Osteocyte (in vitro differentiated cells): ENCODE measurements around the gene CACNA1A. TPM values are rescaled to one million over a fixed set of nuclear protein-coding genes. Genes with fewer than 3 reads are reported as not detected.
"Not testable (repeated sequence)": the region's sequence is repeated elsewhere in the genome, so short reads cannot be mapped to it uniquely, and the experiment has no call there.

ENCODE experiments used
- DNase-seq: peaks from one replicate; pipeline ENCODE4 v3.0.0; 2021; ENCODE audit warnings: mixed read lengths; ENCODE audit not compliant: unreplicated experiment; ENCODE audit errors: extremely low spot score
- H3K27ac Mint-ChIP-seq: one replicate; pipeline ENCODE4 v1.8.0; 2021; ENCODE audit warnings: mild to moderate bottlenecking, mixed read lengths; ENCODE audit not compliant: unreplicated experiment
- H3K27me3 Mint-ChIP-seq: one replicate; pipeline ENCODE4 v1.8.0; 2021; ENCODE audit warnings: mixed read lengths; ENCODE audit not compliant: unreplicated experiment
- H3K36me3 Mint-ChIP-seq: one replicate; pipeline ENCODE4 v1.8.0; 2021; ENCODE audit warnings: mixed read lengths; ENCODE audit not compliant: unreplicated experiment
- H3K4me1 Mint-ChIP-seq: one replicate; pipeline ENCODE4 v1.8.0; 2021; ENCODE audit warnings: mixed read lengths; ENCODE audit not compliant: unreplicated experiment
- H3K4me3 Mint-ChIP-seq: one replicate; pipeline ENCODE4 v1.8.0; 2021; ENCODE audit warnings: mild to moderate bottlenecking, moderate library complexity, mixed read lengths; ENCODE audit not compliant: unreplicated experiment
- H3K9me3 Mint-ChIP-seq: one replicate; pipeline ENCODE4 v1.8.0; 2021; ENCODE audit warnings: mixed read lengths; ENCODE audit not compliant: unreplicated experiment
- total RNA-seq: library from RNA; stranded (reverse); gene quantifications from 2 replicates; pipeline ENCODE4 v1.2.1, GENCODE V29; 2021
- TF ChIP-seq, protein P1 (sequence below): fragments of 200-600 bp; sonication (generic); IDR thresholded peaks from 2 replicates; pipeline ENCODE4 v1.5.0; 2021; ENCODE audit warnings: antibody characterized with exemption, mild to moderate bottlenecking, moderate library complexity

Gene CACNA1A
- total RNA-seq, 1 donor from 2014 or later = 2.3 TPM

DNA sequence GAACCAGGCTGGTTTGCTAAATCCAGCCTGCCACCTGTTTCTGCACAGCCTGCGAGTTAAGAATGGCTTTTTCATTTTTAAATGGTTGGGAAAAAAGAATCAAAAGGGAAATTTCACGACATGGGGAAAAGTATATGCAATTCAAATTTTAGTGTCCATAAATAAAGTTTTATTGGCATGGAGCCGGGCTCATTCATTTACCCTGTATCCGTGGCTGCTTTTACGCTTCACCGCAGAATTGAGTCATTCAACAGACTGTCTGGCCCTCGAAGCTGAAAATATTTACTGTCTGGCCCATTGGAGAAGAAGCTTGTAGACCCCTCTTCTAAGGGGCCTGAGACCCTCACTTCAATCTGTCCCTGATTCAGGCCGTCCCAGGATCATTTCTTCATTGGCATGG, 329.9 kb downstream of the CACNA1A start:
- H3K9me3 Mint-ChIP-seq = no peaks in the 10 kb centered on the region
- peaks cover 17% of the 10 kb centered on the region for H3K4me1 Mint-ChIP-seq
- no peaks in the 10 kb centered on the region for H3K36me3 Mint-ChIP-seq
- no peak overlapping the region for H3K27ac Mint-ChIP-seq
- H3K4me3 Mint-ChIP-seq = no peak overlapping the region
- no peak for DNase-seq
- H3K27me3 Mint-ChIP-seq = no peaks in the 10 kb centered on the region
- TF ChIP-seq, protein P1, sequence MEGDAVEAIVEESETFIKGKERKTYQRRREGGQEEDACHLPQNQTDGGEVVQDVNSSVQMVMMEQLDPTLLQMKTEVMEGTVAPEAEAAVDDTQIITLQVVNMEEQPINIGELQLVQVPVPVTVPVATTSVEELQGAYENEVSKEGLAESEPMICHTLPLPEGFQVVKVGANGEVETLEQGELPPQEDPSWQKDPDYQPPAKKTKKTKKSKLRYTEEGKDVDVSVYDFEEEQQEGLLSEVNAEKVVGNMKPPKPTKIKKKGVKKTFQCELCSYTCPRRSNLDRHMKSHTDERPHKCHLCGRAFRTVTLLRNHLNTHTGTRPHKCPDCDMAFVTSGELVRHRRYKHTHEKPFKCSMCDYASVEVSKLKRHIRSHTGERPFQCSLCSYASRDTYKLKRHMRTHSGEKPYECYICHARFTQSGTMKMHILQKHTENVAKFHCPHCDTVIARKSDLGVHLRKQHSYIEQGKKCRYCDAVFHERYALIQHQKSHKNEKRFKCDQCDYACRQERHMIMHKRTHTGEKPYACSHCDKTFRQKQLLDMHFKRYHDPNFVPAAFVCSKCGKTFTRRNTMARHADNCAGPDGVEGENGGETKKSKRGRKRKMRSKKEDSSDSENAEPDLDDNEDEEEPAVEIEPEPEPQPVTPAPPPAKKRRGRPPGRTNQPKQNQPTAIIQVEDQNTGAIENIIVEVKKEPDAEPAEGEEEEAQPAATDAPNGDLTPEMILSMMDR = no peak

GRCh38 chr19:13173139-13173737, 333.0 kb downstream of the CACNA1A start:
- peak overlapping the region; percentile 88 for H3K27ac Mint-ChIP-seq
- no peaks in the 10 kb centered on the region for H3K36me3 Mint-ChIP-seq
- no peak for DNase-seq
- peaks cover 36% of the 10 kb centered on the region for H3K4me1 Mint-ChIP-seq
- TF ChIP-seq, protein P1 = no peak
- H3K9me3 Mint-ChIP-seq = no peaks in the 10 kb centered on the region
- H3K4me3 Mint-ChIP-seq = no peak overlapping the region
- H3K27me3 Mint-ChIP-seq = no peaks in the 10 kb centered on the region

DNA sequence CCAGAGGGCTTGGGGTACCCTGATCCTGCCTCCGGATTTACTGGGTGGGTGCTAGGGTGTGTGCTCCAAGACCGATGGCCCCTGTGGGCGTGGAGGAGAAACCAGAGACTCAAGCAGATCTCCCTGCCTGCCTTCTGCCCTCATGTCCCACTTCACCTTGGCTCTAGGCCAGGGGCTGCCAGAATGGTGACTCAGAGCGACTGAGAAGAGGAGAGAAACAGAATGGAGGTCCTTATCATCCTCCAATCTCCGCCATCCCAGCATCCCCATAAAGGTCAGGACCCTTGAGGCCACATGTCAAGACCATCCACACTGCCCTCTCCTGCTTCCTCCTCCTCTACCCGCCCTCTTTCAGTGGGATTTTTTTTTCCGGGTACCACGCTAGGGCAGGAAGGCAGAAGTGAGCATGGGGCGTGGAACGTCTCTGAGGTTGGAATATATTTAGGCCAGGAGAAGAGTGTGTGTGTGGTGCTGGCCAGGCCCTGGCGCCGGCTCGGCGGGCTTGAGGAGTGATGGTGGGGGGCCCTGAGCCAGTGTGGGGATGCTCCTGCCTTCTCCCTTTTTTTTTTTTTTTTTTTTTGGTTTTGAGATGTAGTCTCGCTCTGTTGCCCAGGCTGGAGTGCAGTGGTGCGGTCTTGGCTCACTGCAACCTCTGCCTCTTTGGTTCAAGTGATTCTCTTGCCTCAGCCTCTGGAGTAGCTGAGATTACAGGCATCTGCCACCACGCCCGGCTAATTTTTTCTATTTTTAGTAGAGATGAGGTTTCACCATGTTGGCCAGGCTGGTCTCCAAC, 333.7 kb downstream of the CACNA1A start:
- Mint-ChIP-seq H3K36me3 (no peaks in the 10 kb centered on the region), H3K4me1 (peaks cover 41% of the 10 kb centered on the region), H3K9me3 (no peaks in the 10 kb centered on the region), H3K27ac (peak overlapping the region; percentile 88), H3K27me3 (no peaks in the 10 kb centered on the region), H3K4me3 (no peak overlapping the region)
- DNase-seq = no peak
- TF ChIP-seq, protein P1 = no peak

DNA sequence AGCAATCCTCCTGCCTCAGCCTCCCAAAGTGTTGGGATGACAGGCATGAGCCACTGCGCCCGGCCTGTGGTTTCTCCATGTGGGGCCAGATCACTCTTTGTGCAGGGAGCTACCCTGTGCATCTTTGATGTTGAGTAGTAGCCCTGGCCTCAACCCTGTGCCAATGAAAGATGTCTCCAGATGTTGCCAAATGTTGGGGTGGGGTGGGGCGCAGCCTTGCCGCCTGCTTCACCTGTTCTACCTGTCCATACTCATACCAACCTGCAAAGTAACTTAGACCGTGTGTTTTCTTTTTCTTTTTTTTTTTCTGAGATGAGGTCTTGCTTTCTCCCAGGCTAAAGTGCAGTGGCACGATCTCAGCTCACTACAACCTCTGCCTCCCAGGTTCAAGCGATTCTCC, 335.1 kb downstream of the CACNA1A start:
- Mint-ChIP-seq H3K4me3 (no peak overlapping the region), H3K4me1 (peaks cover 50% of the 10 kb centered on the region), H3K9me3 (no peaks in the 10 kb centered on the region), H3K36me3 (no peaks in the 10 kb centered on the region), H3K27me3 (no peaks in the 10 kb centered on the region), H3K27ac (peak overlapping the region; percentile 21)
- DNase-seq = no peak
- TF ChIP-seq, protein P1 = no peak

GRCh38 chr19:13169769-13170168, 336.5 kb downstream of the CACNA1A start:
- H3K4me3 Mint-ChIP-seq = no peak overlapping the region
- no peak for DNase-seq
- peaks cover 64% of the 10 kb centered on the region for H3K4me1 Mint-ChIP-seq
- TF ChIP-seq, protein P1 = no peak
- no peaks in the 10 kb centered on the region for H3K36me3 Mint-ChIP-seq
- no peaks in the 10 kb centered on the region for H3K27me3 Mint-ChIP-seq
- H3K27ac Mint-ChIP-seq = peak overlapping the region; percentile 95
- H3K9me3 Mint-ChIP-seq = no peaks in the 10 kb centered on the region

GRCh38 chr19:13166151-13166550, 340.1 kb downstream of the CACNA1A start:
- not testable (repeated sequence) for H3K9me3 Mint-ChIP-seq, H3K4me3 Mint-ChIP-seq, DNase-seq, H3K27me3 Mint-ChIP-seq, H3K36me3 Mint-ChIP-seq
- Mint-ChIP-seq H3K4me1 (peaks cover 70% of the 10 kb centered on the region), H3K27ac (peak overlapping the region; percentile 94)
